HG02852 (cell line): ENCODE data around the gene GPR25.
A peak's percentile ranks its signal among the peaks of the same experiment; 100 is the strongest.

Experiments
- ATAC-seq: cut with Tn5 transposase; IDR thresholded peaks from one replicate; pipeline ENCODE4 v1.9.1; 2021; ENCODE audit warnings: mild to moderate bottlenecking, moderate library complexity; ENCODE audit not compliant: unreplicated experiment

GPR25 gene, protein sequence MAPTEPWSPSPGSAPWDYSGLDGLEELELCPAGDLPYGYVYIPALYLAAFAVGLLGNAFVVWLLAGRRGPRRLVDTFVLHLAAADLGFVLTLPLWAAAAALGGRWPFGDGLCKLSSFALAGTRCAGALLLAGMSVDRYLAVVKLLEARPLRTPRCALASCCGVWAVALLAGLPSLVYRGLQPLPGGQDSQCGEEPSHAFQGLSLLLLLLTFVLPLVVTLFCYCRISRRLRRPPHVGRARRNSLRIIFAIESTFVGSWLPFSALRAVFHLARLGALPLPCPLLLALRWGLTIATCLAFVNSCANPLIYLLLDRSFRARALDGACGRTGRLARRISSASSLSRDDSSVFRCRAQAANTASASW

DNA sequence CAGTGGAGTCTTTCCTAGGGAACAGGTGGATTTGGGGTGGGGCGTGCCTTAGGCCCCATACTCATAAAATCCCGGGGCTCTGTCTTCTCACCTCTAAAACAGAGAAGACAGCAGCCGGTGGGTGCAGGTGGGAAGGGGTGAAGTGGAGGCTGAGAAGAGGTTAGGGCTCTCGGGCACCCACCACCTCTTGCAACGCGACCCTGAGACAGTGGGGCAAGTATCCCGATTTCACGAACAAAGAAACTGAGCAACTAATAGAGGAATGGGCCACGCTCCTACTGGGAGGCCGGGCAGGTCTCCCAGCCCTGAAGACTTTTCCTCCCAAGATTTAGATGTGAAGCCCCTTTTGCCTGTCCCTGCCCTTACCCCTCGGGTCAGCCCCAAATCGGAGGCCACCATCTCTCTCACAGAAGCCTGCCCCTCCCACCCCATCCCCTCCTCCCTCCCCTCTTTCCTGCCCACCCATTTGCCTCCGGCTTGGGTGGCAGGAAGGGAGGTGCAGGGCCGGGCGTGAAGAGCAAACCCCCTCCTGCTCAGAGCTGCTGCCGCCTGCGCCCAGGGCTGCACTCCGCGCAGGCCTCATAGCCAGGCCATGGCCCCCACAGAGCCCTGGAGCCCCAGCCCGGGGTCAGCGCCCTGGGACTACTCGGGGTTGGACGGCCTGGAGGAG lies at the start of gene GPR25:
GPR25 (plus strand) TSS at position 536 of the 670 bp plus-strand sequence; CDS start at position 593, 57 bp downstream.
- ATAC-seq: no peak

DNA sequence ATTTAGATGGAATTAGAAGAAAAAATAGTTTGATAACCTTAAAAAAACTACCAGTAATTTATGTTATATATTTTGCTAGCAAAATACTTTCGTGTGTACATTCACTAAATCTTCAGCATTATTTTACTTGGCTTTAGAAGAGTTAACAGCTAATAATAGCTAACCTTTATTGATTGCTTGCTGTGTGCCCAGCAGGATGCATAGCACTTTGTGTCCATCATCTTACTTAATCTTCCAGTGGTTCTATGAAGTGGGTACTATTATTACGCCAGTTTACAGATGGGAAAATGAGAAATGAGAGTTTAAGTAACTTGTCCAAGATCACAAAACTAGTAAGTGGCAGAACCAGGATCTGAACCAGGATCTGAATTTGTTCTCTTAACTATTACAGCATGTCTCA lies 41.7 kb upstream of the GPR25 start:
- ATAC-seq: no peak

DNA sequence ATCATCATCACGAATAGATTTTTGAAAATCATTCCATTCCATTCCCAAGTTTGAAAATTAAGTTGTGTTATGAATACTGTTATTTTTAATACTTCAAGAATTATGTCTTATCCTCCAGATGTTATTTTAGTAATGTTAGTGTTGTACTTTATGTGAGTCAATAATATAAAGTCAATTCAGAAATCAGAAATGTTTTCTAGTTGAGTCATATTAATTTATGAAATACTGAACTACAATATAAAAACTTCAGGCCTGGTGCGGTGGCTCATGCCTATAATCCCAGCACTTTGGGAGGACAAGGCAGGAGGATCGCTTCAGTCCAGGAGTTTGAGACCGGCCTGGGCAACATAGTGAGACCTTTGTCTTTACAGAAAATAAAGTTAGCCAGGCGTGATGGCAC lies 38.4 kb upstream of the GPR25 start:
- ATAC-seq: no peak

DNA sequence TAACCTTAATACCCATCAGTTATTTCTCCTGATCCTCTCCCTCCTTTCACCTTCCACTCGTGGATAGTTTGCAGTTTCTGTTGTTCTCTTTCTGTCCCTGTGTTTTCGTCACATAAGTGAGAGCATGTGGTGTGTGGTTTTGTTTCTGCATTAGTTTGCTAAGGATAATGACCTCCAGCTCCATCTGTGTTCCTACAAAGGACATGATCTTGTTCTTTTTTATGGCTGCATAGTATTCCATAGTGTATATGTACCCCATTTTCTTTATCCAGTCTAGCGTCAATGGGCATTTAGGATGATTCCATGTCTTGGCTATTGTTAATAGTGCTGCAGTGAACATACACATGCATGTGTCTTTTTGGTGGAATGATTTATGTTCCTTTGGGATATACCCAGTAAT lies 36.6 kb upstream of the GPR25 start:
- ATAC-seq: no peak

DNA sequence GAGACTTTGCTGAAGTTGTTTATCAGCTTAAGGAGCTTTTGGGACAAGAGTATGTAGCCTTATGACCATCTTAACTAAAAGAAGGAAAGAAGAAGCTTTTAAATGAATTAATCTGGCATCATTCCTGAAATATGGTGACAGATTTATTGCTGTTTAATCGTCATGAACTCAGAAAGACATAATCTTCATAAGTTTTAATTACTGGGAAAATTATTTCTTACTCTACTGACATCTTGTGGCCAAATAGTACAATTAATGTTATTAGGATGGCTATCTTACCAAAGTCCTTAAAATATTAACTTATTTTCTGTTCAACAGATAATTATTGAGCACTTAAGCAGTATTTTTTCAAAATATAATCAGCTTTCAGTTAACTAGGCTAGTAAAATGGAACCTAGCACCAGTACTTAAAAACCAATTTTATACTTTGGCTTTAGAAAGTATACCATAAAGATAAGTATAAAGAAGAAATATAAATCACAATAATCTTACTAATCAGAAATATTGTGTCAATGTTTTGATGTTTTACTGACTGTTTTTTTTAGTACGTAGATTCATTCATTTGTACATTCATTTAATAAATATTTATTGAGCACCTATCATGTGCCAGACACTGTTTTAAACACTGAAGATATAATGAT lies 34.7 kb upstream of the GPR25 start:
- no peak for ATAC-seq

DNA sequence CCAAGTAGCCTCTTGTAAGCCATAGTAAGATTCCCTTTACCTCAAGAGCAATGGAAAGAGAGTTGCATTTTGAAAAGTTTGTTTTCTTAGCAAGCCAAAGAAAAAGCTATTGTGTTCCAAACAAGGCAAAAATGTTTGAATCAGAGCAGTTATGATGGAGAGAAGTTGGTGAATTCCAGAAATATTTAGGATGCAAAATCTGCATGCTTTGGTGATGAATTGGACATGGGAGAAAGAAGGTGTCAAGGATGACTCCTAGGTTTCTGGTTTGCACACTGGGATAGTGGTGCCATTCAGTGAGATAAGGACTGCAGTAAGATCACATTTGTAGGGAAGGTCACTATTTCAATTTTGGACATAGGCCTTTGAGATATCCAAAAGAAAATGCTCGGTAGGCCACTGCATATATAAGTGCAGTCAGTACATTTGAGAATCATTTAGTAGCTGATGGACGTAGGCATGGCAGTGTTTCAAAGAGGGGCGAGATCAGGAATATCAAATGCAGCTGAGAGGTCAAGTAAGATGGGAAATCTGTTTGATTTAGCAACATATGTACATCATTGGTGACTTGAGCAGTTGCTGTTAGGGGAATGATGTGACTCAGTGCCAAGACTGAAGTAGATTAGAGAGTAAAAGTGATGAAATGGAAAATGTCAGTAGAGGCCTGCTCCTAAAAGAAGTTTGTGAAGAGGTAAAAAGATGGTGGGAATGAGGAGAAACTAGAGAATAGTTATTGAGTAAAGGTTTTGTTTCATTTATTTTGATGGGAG lies 33.9 kb upstream of the GPR25 start:
- no peak for ATAC-seq

DNA sequence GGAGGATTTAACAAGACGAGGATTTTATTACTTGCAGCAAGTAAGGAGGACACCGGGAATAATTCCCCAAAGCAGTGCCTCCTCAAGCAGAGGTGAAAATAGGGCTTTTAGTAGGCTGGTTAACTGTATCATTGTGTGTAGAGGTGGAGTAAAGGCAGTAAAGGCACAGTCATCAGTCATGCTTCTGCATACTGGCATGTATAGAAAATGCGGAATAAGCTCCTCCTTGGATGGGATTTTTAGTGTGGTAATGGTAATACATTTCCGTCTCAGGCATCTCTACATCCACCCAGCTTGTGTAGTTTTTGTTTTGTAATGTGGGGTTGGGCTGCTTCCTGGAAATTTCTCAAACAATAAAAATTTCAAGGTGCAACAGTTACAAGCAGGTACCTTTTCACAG lies 27.4 kb upstream of the GPR25 start:
- ATAC-seq: no peak

DNA sequence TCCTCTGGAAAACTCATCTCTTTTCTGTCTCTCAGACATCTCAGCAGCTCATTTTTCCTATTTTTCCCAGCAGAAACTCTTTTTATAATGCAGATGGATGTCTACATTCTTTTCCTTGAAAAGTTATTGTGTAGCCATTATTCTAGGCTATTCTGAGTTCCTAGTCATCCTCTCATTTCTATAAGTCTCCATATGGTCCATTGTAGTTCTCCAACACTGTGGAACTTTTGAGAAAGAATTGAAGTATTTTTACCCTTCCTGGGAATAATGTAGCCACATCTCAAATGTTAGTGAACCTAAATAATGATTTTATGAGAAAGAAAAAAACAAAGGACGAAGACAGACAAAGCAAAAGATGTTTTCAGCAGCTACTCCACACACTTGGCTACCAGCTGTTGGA lies 26.4 kb upstream of the GPR25 start:
- no peak for ATAC-seq

DNA sequence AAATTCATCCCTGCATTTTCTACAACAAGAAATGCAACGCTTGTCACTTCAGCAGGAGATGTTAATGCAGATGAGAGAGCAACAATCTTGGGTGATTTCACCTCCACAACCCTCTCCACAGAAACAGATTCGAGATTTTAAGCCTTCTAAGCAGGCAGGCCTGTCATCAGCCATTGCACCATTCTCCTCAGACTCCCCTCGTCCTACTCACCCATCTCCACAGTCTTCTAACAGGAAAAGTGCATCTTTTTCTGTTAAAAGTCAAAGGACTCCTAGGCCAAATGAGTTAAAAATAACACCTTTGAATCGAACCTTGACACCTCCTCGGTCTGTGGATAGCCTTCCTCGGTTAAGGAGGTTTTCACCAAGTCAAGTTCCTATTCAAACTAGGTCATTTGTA lies 23.4 kb upstream of the GPR25 start:
- ATAC-seq: no peak

DNA sequence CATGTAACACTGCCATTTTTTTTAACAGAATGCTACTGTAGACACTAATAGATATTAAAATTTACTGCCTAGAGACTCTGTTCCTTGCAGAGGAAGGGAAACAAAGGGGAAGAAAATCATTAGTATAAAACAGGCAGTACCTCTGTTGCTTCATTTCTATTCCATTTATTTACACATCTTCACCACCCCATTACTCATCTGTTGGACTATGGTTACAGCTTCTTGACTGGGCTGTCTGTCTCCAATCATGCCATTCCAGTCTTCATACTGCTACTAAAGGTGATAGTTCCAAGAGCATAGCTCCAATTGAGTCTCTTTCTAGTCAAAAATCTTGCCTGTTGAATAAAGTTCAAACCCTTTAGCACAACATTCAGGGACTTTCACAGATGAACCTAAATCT lies 22.2 kb upstream of the GPR25 start:
- ATAC-seq: no peak

DNA sequence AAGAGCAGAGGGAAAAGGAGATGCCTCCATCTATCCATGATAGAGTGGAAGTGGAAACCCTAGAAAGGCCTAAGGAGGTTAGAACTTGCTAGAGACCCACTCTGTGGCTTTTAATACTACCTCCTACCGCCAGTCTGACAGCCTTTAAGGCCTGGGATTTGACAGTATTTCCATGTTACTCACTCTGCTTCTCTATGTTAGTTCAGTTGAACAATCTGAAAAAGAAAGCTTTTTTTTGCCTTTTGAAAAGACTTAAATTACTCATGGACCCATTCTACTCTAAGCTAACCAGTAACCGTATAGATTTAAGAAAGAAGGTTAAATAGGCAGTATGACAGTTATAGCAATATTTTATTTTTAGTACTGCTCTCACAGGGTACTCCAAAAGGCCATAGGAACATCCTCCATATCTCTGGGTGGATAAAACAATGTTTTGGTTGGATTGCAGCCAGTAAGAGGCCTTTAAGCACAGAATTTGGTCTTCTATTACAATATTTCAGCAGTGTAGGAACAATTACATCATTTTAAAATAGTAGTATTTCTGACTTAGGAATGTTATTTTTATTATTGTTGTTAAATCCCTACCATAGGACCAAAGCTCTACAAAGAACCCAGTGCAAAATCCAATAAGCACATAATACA lies 15.9 kb upstream of the GPR25 start:
- ATAC-seq: no peak

DNA sequence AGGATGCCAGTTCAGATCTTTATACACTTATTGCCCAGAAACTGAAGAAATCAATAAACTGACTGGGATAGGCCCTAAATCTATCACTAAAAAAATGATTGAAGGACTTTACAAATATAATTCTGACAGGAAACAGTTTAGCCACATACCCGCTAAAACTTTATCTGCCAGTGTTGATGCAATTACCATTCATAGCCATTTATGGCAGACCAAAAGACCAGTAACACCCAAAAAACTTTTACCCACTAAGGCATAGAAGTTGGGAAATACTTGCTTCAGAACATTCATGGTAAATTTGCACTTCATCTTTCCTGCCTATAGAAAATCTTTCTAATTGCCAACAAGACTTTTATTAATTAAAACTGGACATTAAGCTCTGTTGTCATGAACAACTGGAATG lies 15.0 kb upstream of the GPR25 start:
- ATAC-seq: no peak

DNA sequence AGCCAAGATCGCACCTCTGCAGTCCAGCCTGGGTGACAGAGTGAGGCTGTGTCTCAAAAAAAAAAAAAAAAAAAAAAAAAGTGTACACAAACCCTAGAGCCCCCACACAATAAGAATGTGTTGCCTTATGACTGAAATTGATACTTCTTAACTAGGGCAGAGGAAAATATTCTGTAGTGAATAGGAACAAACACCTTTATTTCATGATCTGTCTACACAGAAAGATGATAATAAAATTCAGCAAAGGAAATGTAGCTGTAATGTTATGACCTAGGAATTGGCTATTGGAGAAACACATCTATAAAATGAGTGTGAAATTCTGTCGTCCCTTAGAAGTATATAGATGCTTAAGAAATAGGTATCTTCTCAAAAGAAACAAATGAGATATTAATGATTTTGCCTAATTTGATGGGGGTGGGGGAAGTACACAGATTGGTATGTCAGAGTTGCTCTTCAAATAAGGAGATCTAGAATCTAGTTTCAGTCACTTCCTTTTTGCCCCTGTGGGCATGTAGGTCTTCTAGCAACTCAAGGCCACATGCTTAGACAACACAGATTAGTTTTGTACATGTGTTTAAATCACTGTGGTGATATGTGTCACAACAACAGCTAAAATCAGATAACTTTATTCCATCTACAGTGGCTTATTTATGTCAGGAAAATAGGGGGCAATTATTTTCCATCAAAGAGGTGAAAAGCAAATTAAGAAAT lies 10.7 kb upstream of the GPR25 start:
- no peak for ATAC-seq

DNA sequence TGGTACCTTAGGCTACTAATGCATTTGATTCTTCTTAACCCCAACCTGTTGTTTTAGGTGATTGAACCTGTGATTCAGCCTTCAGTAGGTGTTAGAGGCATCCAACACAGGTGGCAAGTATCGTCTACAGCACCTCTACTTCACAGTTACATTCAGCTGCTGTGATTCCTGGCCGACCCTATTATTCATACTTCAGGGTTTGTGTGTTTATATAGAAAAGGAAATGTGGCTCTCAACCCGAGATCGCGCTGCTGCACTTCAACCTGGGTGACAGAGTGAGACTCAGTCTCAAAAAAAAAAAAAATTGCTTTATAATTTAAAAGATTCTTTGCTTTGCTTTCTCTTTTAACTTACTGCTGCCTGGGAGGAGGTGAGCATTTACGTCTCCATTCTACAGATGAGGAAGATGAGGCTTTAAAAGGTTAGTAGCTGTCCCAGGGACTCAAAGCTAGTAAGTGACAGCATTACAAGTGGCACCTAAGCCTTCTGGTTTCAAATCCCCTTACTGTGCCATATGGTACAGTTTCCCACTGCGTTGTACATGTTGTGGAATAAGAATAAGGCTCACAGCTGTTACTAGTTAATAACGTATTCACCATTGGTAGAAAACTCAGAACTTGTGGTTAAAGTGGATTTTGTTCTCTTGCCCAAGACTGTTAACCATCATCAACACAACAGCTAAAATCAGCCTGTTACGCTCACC lies 9.9 kb upstream of the GPR25 start:
- no peak for ATAC-seq

DNA sequence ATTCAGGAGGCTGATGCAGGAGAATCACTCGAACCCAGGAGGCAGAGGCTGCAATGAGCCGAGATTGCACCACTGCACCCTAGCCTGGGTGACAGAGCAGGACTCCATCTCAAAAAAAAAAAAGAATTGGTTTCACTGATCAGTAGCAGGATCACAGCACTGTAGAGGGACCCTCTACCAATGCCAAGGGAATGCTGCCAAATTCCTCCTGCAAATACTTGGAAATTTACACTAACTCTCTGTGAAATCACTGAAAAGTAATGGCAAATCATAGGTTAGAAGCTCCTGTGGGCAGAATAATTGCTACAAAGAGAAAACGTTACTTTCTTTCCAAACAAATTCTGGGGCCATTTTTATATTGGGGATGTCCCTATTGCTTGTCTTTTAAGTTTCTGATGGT lies 6.7 kb upstream of the GPR25 start:
- ATAC-seq: no peak

DNA sequence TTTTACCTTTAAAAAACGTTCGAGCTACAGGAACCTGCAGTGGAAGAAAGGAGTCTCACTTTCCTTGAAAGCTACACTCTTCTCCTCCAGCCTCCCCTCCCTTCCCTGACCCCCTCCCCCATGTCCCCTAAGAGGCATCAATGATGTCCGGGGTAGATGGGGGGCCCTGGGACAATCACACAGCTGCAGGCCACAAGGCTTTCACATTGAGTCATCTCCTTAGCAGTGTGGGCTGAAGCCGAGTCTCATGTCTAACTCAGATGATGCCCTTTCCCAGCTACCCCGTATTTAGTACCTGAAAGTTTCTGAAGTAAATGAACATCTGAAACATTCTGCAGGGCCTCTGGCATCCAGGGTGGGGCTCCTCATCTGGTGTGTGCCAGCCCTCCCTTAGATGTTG lies 6.3 kb upstream of the GPR25 start:
- ATAC-seq: peak; percentile 81

DNA sequence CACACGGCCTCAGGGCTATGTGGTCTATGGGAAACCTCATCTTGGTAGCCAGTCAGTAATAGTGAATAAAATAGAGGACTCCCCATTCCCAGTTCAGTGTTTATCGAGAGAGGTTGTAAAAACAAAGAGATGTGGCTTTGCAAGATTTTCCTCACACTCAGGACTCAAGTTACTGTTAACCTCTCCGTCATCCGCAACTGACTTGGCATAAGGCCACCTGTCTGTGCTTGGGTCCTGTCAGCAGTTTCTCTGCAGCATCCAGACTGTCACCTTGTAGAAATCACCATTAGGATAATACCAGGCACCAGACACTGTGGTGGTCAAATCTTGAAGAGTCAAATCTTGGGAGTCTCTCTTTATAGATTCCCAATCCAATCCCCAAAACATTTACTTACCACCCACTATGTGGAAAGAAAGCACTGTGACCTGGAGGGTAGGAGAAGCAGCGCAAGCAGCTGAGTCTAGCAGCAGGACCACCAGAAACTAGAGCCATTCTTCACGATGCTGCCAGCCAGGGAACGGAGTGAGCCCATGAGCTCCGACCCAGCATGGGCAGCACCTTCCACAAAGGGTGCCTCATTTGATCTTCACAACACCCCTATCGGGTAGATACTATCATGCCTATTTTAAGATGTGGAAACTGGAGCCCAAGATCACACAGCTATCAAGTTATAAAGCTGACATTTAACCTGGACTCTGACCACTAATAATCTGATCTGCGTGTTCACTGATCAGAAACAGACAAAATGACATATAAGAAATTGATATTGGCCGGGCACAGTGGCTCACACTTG lies 5.6 kb upstream of the GPR25 start:
- ATAC-seq: peak; percentile 7

DNA sequence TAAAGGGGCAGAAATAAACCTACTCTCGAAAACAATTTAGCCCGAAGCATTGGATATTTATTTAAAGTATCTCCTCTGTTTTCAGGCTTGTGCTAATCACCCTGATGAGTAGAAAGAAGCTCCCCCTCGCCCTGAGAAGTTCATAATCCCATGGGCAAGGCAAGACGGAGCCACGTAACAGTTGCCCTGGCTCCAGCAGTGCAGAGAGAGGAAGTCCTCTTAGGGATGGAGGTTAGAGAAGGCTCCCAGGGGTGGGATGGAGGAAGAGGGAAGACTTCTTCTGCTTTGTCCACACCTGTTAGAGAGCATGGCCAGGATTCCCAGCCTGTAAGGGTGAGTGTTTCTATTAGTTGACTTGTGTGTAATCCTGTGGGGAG lies 3.4 kb upstream of the GPR25 start:
- peak; percentile 2 for ATAC-seq
